GM18502 (cell line): ENCODE measurements around the gene TBCB.
"Not testable (repeated sequence)": the region's sequence is repeated elsewhere in the genome, so short reads cannot be mapped to it uniquely, and the experiment has no call there.

ENCODE experiments used
- ATAC-seq: cut with Tn5 transposase; IDR thresholded peaks from one replicate; pipeline ENCODE4 v1.9.1; 2021; ENCODE audit warnings: mild to moderate bottlenecking; ENCODE audit not compliant: unreplicated experiment, poor library complexity

Gene TBCB

DNA sequence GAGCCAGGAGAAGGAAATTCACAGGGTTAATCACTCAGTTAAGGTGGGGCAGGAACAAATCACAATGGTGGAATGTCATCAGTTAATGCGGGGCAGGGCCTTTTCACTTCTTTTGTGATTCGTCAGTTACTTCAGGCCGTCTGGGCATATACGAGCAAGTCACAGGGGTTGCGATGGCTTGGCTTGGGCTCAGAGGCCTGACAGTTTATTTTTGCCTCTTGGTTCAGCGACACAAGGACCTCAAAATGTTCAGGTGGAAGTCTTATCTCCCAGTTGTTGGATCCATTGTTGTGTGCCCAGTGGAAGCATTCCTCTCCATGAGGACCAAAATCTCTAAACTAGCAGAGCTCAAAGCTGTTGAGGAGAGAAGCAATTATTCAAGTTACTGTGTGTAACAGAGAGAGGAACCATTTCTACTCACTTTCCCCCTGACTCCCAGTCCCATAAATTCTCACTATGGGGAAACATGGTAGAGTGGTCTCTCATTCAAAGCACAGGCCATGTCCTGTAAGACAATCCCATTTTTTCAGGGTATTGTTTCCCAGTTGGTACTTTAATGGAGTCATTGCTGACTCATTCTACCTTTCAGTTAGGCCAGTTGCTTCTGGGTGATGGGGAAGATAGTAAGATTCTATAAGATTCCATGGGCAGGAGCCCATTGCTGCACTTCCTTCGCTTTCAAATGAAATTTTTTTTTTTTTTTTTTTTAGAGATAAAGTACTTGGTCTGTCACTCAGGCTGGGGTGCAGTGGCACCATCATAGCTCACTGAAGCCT is 45.7 kb downstream of the TBCB start:
- no peak for ATAC-seq

DNA sequence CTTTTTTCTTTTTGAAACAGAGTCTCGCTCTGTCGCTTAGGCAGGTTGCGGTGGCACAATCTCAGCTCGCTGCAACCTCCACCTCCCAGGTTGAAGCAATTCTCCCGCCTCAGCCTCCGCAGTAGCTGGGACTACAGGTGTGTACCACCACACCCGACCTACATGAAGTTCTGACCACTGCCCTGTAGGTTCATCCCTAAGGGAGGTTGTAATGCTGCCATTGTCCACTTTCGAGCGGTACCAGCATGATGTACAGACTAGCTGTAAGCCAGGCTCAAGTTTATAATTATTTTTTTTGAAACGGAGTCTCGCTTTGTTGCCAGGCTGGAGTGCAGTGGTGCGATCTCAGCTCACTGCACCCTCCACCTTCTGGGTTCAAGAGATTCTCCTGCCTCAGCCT is 48.5 kb downstream of the TBCB start:
- ATAC-seq = no peak

DNA sequence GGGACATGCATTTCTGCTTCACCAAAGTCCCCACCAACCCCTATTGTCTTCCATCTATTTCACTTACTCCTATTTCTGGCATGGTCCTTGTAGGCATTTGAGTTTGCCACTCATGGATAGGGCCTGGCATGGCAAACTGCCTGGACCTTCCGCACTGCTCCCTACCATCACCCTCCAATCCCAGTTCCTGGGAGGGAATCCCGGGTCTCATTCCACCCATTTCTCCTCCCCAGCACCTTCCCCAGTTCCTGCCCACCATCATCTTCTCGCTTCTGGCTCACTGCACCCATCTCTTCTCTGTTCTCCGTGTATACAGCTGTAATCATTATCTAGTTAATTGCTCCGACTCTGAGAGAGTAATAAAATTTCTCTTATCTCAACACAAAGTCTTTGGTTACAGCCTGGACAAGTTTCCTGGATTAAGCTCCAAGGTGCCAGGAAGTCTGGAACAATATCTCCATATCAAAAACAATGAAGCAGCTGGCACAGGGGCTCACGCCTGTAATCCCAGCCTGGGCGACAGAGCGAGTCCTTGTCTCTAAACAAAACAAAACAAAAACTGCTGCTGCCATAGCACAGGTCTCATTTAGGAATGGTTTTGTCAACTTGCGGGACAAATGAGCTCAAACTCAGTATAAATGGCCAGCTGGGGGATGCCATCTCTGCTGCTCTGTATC is 54.0 kb downstream of the TBCB start:
- ATAC-seq = no peak

GRCh38 chr19:36172852-36173251 is 57.6 kb downstream of the TBCB start:
- no peak for ATAC-seq

GRCh38 chr19:36173846-36174245 is 58.6 kb downstream of the TBCB start:
- not testable (repeated sequence) for ATAC-seq
